A673 (cell line): ENCODE measurements around the gene SLC16A3. TPM values are rescaled to one million over a fixed set of nuclear protein-coding genes. Genes with fewer than 3 reads are reported as not detected.

Source experiments
- BruUV-seq: library from RNA; stranded (reverse); fragments of 400-500 nt; replicated peaks from 2 replicates; lab custom pipeline; 2021; lab: Mats Ljungman, UMichigan
- CTCF ChIA-PET: fragments of 300-600 bp; sonication (Branson Sonifier 250); formaldehyde crosslinking; loops from one replicate; lab custom pipeline; 2022; ENCODE audit warnings: antibody characterized with exemption; lab: Charles Lee
- POLR2A ChIA-PET: fragments of 300-600 bp; sonication (Branson Sonifier 250); formaldehyde crosslinking; loops from one replicate; lab custom pipeline; 2022; ENCODE audit warnings: antibody characterized with exemption; ENCODE audit not compliant: low non-redundant PET; lab: Charles Lee
- DNase-seq: peaks from one replicate; pipeline ENCODE4 v3.0.0-alpha.2; 2015; ENCODE audit warnings: low spot score
- H3K27ac ChIP-seq: fragments of 200-600 bp; sonication (generic); 2 replicates; pipeline ENCODE4 v1.5.1; 2016; ENCODE audit warnings: mixed run types, low read depth, mild to moderate bottlenecking, mixed read lengths, antibody characterized with exemption, low read length; ENCODE audit not compliant: poor library complexity, severe bottlenecking
- H3K27me3 ChIP-seq: fragments of 200-600 bp; sonication (generic); replicated peaks from 2 replicates; pipeline ENCODE4 v1.6.1; 2017; ENCODE audit warnings: mixed run types, low read depth, mild to moderate bottlenecking, mixed read lengths, antibody characterized with exemption, low read length; ENCODE audit not compliant: insufficient read depth, poor library complexity
- H3K36me3 ChIP-seq: fragments of 200-600 bp; sonication (generic); 2 replicates; pipeline ENCODE4 v1.6.1; 2016; ENCODE audit warnings: mixed run types, mild to moderate bottlenecking, mixed read lengths, antibody characterized with exemption, low read length; ENCODE audit not compliant: insufficient read depth, poor library complexity, severe bottlenecking
- H3K4me1 ChIP-seq: fragments of 200-600 bp; sonication (generic); 2 replicates; pipeline ENCODE4 v1.6.1; 2017; ENCODE audit warnings: mixed run types, mild to moderate bottlenecking, mixed read lengths, antibody characterized with exemption, low read length; ENCODE audit not compliant: insufficient read depth, poor library complexity, severe bottlenecking
- H3K4me3 ChIP-seq: fragments of 200-600 bp; sonication (generic); 2 replicates; pipeline ENCODE4 v1.5.1; 2016; ENCODE audit warnings: low read depth, mixed run types, mild to moderate bottlenecking, mixed read lengths, low read length; ENCODE audit not compliant: poor library complexity, severe bottlenecking
- H3K9me3 ChIP-seq: fragments of 200-600 bp; sonication (generic); 2 replicates; pipeline ENCODE4 v1.6.1; 2016; ENCODE audit warnings: mixed run types, low read depth, mild to moderate bottlenecking, mixed read lengths, antibody characterized with exemption, low read length; ENCODE audit not compliant: poor library complexity, severe bottlenecking
- CTCF ChIP-seq: fragments of 300-800, 200-600 bp; sonication (generic); conservative IDR thresholded peaks from 2 replicates; pipeline ENCODE4 v1.5.1; 2017; ENCODE audit warnings: low read depth, mild to moderate bottlenecking, antibody characterized with exemption, low read length, moderate library complexity, mixed read lengths
- EZH2 ChIP-seq: fragments of 200-600 bp; sonication (generic); IDR thresholded peaks from 2 replicates; pipeline ENCODE4 v1.6.1; 2017; ENCODE audit warnings: borderline replicate concordance, low read depth, mild to moderate bottlenecking, mixed read lengths, antibody characterized with exemption, low read length; ENCODE audit not compliant: poor library complexity, severe bottlenecking
- intact Hi-C: fragments of 100-400 bp; cut with micrococcal nuclease; formaldehyde crosslinking; loops from one replicate; pipeline ENCODE4 v1.10.0; 2022; ENCODE audit not compliant: unreplicated experiment
- total RNA-seq: library from RNA; stranded (reverse); gene quantifications from 2 replicates; pipeline ENCODE4 v1.2.3, GENCODE V29; 2021

Gene SLC16A3
- total RNA-seq, 1 experiment from 2014 or later: 0.97 TPM

- DNase-seq: peak; percentile 81
- H3K27ac ChIP-seq: peak within 1 kb of the TSS; percentile 83
- no peaks in the 10 kb centered on the region for H3K9me3 ChIP-seq
- no peaks in the 10 kb centered on the region for H3K27me3 ChIP-seq
- peaks cover 8% of the 10 kb centered on the region for H3K4me1 ChIP-seq
- ChIA-PET CTCF (no interaction called here), POLR2A (no interaction called here)
- BruUV-seq: no TSS peak
- H3K36me3 ChIP-seq: no peaks in the 10 kb centered on the region
- TF ChIP-seq EZH2: no peak
- no peak for TF ChIP-seq CTCF
- H3K4me3 ChIP-seq: peak within 1 kb of the TSS; percentile 100
- intact Hi-C loops: no loop called here
These were observed 16.3 kb upstream of the SLC16A3 start, which contains the start of gene CCDC57 for GRCh38 chr17:82212331-82213250. TSS of gene CCDC57 (minus strand) at chr17:82212842. CDS start at chr17:82201944, 10,898 bp downstream.

GRCh38 chr17:82213251-82214011 lies 15.4 kb upstream of the SLC16A3 start:
- no peaks in the 10 kb centered on the region for H3K9me3 ChIP-seq
- no peak for TF ChIP-seq CTCF
- no peak for TF ChIP-seq EZH2
- ChIA-PET CTCF (no interaction called here), POLR2A (interaction anchor here (0.6 kb wide), 1 partner anchor 772 kb away, joined by 8 read pairs; no protein-coding TSS in a partner anchor)
- no TSS peak for BruUV-seq
- H3K4me1 ChIP-seq: peaks cover 8% of the 10 kb centered on the region
- DNase-seq: peak; percentile 64
- peak overlapping the region; percentile 100 for H3K4me3 ChIP-seq
- no peaks in the 10 kb centered on the region for H3K36me3 ChIP-seq
- intact Hi-C loops: no loop called here
- H3K27me3 ChIP-seq: no peaks in the 10 kb centered on the region
- peak overlapping the region; percentile 83 for H3K27ac ChIP-seq

GRCh38 chr17:82214012-82214628 lies 14.7 kb upstream of the SLC16A3 start:
- no peak overlapping the region for H3K27ac ChIP-seq
- no peaks in the 10 kb centered on the region for H3K27me3 ChIP-seq
- peaks cover 8% of the 10 kb centered on the region for H3K4me1 ChIP-seq
- TF ChIP-seq EZH2 (no peak), CTCF (no peak)
- ChIA-PET POLR2A (interaction anchor here (0.6 kb wide), 1 partner anchor 773 kb away, joined by 8 read pairs; no protein-coding TSS in a partner anchor), CTCF (interaction anchor here (0.9 kb wide), 1 partner anchor 8 kb away, joined by 3 read pairs; no protein-coding TSS in a partner anchor)
- BruUV-seq: no TSS peak
- no peaks in the 10 kb centered on the region for H3K36me3 ChIP-seq
- DNase-seq: no peak
- H3K9me3 ChIP-seq: no peaks in the 10 kb centered on the region
- intact Hi-C loops: no loop called here
- no peak overlapping the region for H3K4me3 ChIP-seq
